ENCODE measurements around the gene OTUD3. TPM values are rescaled to one million over a fixed set of nuclear protein-coding genes. Genes with fewer than 3 reads are reported as not detected.
"Not testable (repeated sequence)": the region's sequence is repeated elsewhere in the genome, so short reads cannot be mapped to it uniquely, and the experiment has no call there.

Gene OTUD3
- total RNA-seq, 1 donor from 2014 or later: 6.4 TPM

GRCh38 chr1:19861842-19862530 lies 20.2 kb upstream of the OTUD3 start:
- peaks cover 10% of the 10 kb centered on the region for H3K9me3 Mint-ChIP-seq (ENCODE audit: low read depth)
- TF ChIP-seq CTCF (IDR thresholded peaks at IDR 0.05): no peak
- no peak overlapping the region for H3K27ac Mint-ChIP-seq (ENCODE audit: unreplicated experiment)
- H3K27me3 Mint-ChIP-seq (ENCODE audit: low read depth): no peaks in the 10 kb centered on the region
- peaks cover 2% of the 10 kb centered on the region for H3K36me3 Mint-ChIP-seq (ENCODE audit: low read depth)
- no peak for DNase-seq (ENCODE audit: low spot score)
- peaks cover 25% of the 10 kb centered on the region for H3K4me1 Mint-ChIP-seq (ENCODE audit: low read depth)
- H3K4me3 Mint-ChIP-seq (ENCODE audit: unreplicated experiment): no peak overlapping the region

DNA sequence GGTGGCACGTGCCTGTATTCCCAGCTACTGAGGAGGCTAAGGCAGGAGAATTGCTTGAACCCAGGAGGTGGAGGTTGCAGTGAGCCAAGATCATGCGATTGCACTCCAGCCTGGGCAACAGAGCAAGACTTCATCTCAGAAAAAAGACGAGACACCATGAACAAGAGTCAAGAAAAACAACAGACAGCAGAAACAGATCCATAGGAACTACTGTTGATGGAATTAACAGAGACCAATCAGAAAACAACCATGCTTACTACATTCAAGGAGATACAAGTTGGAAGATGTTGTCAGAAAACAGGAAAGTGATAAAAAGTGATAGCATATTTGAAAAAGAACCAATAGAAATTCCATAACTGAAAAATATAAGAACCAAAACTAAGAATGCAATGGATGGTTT lies 19.3 kb upstream of the OTUD3 start:
- H3K4me3 Mint-ChIP-seq (ENCODE audit: unreplicated experiment): no peak overlapping the region
- H3K9me3 Mint-ChIP-seq (ENCODE audit: low read depth): peaks cover 10% of the 10 kb centered on the region
- TF ChIP-seq CTCF (IDR thresholded peaks at IDR 0.05): no peak
- no peaks in the 10 kb centered on the region for H3K27me3 Mint-ChIP-seq (ENCODE audit: low read depth)
- no peak for DNase-seq (ENCODE audit: low spot score)
- H3K27ac Mint-ChIP-seq (ENCODE audit: unreplicated experiment): no peak overlapping the region
- peaks cover 25% of the 10 kb centered on the region for H3K4me1 Mint-ChIP-seq (ENCODE audit: low read depth)
- peaks cover 2% of the 10 kb centered on the region for H3K36me3 Mint-ChIP-seq (ENCODE audit: low read depth)

GRCh38 chr1:19864570-19865160 lies 17.5 kb upstream of the OTUD3 start:
- peaks cover 10% of the 10 kb centered on the region for H3K9me3 Mint-ChIP-seq (ENCODE audit: low read depth)
- H3K4me3 Mint-ChIP-seq (ENCODE audit: unreplicated experiment): no peak overlapping the region
- peaks cover 2% of the 10 kb centered on the region for H3K36me3 Mint-ChIP-seq (ENCODE audit: low read depth)

GRCh38 chr1:19866029-19866428 lies 16.2 kb upstream of the OTUD3 start:
- DNase-seq (ENCODE audit: low spot score): no peak
- H3K4me3 Mint-ChIP-seq (ENCODE audit: unreplicated experiment): no peak overlapping the region
- H3K4me1 Mint-ChIP-seq (ENCODE audit: low read depth): peaks cover 23% of the 10 kb centered on the region
- TF ChIP-seq CTCF (IDR thresholded peaks at IDR 0.05): no peak
- no peak overlapping the region for H3K27ac Mint-ChIP-seq (ENCODE audit: unreplicated experiment)
- peaks cover 10% of the 10 kb centered on the region for H3K9me3 Mint-ChIP-seq (ENCODE audit: low read depth)
- peaks cover 2% of the 10 kb centered on the region for H3K36me3 Mint-ChIP-seq (ENCODE audit: low read depth)
- H3K27me3 Mint-ChIP-seq (ENCODE audit: low read depth): no peaks in the 10 kb centered on the region

More at GRCh38 chr1:19864570-19865160, 17.5 kb upstream of the OTUD3 start:
- Mint-ChIP-seq H3K27me3 (ENCODE audit: low read depth) (no peaks in the 10 kb centered on the region), H3K27ac (ENCODE audit: unreplicated experiment) (no peak overlapping the region), H3K4me1 (ENCODE audit: low read depth) (peaks cover 25% of the 10 kb centered on the region)
- no peak for TF ChIP-seq CTCF (IDR thresholded peaks at IDR 0.05)
- DNase-seq (ENCODE audit: low spot score): no peak

GRCh38 chr1:19866758-19867157 lies 15.4 kb upstream of the OTUD3 start:
- no peaks in the 10 kb centered on the region for H3K27me3 Mint-ChIP-seq (ENCODE audit: low read depth)
- no peak for DNase-seq (ENCODE audit: low spot score)

DNA sequence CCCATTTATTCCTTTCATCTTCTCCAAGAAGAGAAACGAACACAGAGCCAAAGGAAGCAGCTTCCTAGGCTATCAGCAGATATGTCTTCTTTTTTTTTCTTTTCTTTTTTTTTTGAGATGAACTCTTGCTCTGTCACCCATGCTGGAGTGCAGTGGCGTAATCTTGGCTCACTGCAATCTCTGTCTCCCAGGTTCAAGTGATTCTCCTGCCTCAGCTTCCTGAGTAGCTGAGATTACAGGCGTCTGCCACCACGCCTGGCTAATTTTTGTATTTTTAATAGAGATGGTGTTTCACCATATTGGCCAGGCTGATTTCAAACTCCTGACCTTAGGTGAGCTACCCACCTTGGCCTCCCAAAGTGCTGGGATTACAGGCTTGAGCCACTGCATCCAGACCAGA lies 13.6 kb upstream of the OTUD3 start:
- not testable (repeated sequence) for H3K4me3 Mint-ChIP-seq (ENCODE audit: unreplicated experiment); H3K9me3 Mint-ChIP-seq (ENCODE audit: low read depth); H3K27ac Mint-ChIP-seq (ENCODE audit: unreplicated experiment); H3K36me3 Mint-ChIP-seq (ENCODE audit: low read depth); H3K27me3 Mint-ChIP-seq (ENCODE audit: low read depth); DNase-seq (ENCODE audit: low spot score)
- peaks cover 17% of the 10 kb centered on the region for H3K4me1 Mint-ChIP-seq (ENCODE audit: low read depth)

More at GRCh38 chr1:19866758-19867157, 15.4 kb upstream of the OTUD3 start:
- peaks cover 23% of the 10 kb centered on the region for H3K4me1 Mint-ChIP-seq (ENCODE audit: low read depth)
- peaks cover 2% of the 10 kb centered on the region for H3K36me3 Mint-ChIP-seq (ENCODE audit: low read depth)
- peaks cover 10% of the 10 kb centered on the region for H3K9me3 Mint-ChIP-seq (ENCODE audit: low read depth)
- H3K4me3 Mint-ChIP-seq (ENCODE audit: unreplicated experiment): no peak overlapping the region
- no peak overlapping the region for H3K27ac Mint-ChIP-seq (ENCODE audit: unreplicated experiment)
- TF ChIP-seq CTCF (IDR thresholded peaks at IDR 0.05): no peak

GRCh38 chr1:19869453-19869852 lies 12.7 kb upstream of the OTUD3 start:
- DNase-seq (ENCODE audit: low spot score); H3K36me3 Mint-ChIP-seq (ENCODE audit: low read depth); H3K27ac Mint-ChIP-seq (ENCODE audit: unreplicated experiment); H3K27me3 Mint-ChIP-seq (ENCODE audit: low read depth); H3K9me3 Mint-ChIP-seq (ENCODE audit: low read depth); H3K4me3 Mint-ChIP-seq (ENCODE audit: unreplicated experiment): not testable (repeated sequence)
- H3K4me1 Mint-ChIP-seq (ENCODE audit: low read depth): peaks cover 12% of the 10 kb centered on the region
